Epithelial cell of prostate (primary cell): ENCODE measurements around the gene GLUL.

Experiments used
- DNase-seq: peaks from one replicate; pipeline ENCODE4 v3.0.0-alpha.2; 2011; ENCODE audit warnings: low read depth, low spot score
- H3K27ac ChIP-seq: fragments of 450-650 bp; 2 replicates; pipeline ENCODE4 v1.5.1; 2017; ENCODE audit warnings: mild to moderate bottlenecking

GLUL gene

GRCh38 chr1:182391362-182392049 is at the start of gene GLUL:
GLUL (minus strand) TSS chr1:182391790; CDS start chr1:182388737, 3,053 bp downstream.
- H3K27ac ChIP-seq = peak within 1 kb of the TSS; percentile 75
- no peak for DNase-seq

- no peak overlapping the region for H3K27ac ChIP-seq
- no peak for DNase-seq
Measured at GRCh38 chr1:182438326-182438725, 46.7 kb upstream of the GLUL start.

GRCh38 chr1:182433580-182433979 is 42.0 kb upstream of the GLUL start:
- DNase-seq = no peak
- no peak overlapping the region for H3K27ac ChIP-seq

DNA sequence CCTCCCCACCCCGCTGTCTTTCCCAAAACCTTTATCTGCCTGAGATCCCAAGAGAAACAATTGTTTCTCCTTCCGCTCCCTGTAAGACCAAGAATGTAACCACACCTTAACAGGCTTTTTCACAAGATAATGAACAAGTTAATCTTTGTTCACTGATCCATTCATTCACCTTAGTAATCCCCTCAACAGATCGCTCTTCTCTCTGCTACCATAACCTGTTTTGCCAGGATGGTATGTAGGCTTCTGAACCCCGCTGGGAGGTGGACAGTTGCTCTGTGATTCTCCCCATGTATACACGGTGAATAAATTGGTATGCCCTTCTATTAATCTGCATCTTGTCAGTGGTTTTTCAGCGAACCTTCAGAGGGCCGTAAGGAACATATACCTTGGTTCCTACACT is 39.7 kb upstream of the GLUL start:
- no peak overlapping the region for H3K27ac ChIP-seq
- no peak for DNase-seq

DNA sequence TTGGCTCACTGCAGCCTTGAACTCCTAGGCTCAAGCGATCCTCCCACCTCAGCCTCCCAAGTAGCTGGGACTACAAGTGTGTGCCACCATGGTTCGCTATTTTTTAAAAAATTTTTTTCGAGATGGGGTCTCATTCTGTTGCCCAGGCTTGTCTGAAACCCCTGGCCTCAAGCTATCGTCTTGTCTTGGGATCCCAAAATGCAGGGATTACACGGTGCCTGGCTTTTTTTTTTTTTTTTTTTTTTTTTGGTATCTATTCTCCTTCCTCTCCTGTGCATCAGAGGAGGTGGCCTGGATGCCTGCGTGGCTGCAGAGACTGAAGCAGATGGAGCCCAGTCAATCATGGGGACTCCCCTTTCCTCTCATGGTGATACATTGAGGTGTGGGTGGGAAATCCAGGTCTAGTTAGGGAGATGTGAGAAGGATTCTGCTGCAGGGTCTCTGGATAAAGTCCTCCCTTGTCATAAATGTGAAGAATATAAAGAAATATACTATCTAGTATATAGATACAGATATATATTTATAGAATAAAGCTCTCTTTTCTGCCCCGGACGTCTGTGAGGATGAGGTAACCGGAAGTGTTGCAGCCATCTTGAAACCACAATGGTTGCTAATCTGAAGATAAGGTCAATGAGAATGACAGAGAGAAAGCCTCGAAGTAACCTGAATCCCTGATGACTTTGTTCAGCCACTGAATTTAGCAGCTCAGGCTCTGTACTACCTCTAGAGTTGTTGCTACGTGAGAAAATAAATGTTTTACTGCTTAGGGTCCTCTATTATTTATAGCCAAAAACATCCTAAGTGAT is 38.9 kb upstream of the GLUL start:
- no peak overlapping the region for H3K27ac ChIP-seq
- DNase-seq = no peak

GRCh38 chr1:182428043-182428442 is 36.5 kb upstream of the GLUL start:
- H3K27ac ChIP-seq = no peak overlapping the region
- no peak for DNase-seq

DNA sequence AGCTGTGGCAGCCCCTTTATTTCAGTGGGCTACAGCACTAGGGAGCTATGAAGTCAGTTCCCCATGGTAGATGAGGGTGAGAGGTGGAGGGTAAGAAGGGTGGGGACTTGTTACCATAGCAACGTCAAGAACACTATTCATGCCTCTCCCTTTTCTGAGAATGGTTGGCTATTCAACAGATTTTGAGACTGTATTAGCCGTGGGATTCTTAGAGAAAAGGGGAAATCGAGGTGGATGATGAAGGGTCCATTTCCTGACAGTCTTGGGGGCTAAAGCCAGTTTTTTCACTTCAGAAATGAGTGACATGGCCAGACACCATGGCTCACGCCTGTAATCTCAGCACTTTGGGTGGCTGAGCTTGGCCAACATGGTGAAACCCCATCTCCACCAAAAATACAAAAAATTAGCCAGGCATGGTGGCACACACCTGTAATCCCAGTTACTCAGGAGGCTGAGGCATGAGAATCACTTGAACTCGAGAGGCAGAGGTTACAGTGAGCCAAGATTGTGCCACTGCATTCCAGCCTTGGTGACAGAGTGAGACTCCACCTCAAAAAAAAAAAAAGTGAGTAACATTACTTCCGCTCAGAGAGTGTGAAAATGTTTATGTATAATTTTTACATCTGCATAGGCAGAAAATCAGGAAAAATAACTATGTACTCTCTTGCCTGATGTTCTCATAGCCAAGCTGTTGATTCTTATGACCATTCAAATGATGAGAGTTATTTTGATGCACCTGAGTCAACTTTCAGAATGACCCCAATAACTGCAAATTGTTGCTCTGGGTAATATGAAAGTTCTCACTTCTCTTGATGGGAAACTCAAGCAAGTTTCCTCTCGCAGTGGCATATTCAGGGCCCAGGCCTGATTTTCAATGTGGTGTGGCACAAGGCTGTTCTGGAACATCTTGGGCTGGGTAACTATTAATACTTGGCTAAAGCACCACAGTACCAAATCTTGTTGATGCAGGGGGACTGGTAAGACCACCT is 35.1 kb upstream of the GLUL start:
- DNase-seq = no peak
- H3K27ac ChIP-seq = no peak overlapping the region

DNA sequence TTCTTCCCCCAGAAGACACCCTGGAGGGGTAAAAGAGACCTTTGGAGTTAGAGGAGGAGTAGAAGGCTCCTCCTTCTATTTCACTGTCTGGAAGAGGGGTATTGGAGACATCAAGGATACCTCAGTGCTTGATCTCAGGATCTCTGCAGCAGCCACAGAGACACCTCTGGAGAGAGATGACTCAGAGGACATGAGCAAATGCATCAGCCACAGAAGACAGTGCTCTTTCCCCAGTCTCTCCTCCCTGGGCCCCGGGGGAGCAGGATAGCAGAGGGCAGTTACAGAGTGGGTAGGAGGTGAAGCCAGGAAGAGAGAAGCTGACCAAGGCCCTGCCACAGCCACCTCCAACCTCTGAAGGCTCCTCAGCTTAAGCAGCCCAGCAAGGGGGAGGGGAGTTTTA is 24.2 kb upstream of the GLUL start:
- no peak overlapping the region for H3K27ac ChIP-seq
- no peak for DNase-seq

DNA sequence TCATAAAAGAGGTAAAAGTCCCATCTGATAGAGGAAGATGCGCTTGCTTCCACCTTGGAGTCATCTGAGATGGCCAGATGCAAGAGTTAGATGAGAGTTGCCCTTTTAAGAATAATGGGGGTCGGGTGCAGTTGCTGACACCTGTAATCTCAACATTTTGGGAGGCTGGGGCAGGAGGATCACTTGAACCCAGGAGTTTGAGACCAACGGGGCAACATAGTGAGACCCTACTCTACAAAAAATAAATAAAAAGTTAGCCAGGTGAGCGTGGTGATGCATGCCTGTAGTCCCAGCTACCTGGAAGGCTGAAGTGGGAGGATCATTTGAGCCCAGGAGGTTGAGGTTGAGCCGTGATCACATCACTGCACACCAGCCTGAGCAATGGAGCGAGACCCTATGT is 22.4 kb upstream of the GLUL start:
- no peak for DNase-seq
- H3K27ac ChIP-seq = no peak overlapping the region

DNA sequence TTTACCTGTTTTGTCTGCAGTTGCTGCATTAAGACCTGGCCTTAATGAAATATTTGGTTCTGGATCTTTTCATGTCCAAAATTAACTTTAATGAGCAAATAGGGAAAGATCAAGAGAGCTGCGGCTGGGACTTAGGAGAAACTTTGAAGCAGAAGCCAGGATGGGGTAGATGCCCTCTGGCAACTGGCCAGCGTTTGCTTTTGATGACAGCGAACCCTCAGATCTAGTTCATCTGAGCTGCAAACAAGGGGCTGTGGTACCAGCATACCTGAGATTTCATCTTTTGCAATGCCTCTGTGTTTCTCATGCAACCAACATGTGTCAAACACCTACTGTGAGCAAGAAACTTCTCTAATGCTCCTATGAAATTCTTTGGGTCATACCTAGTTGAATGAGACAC is 21.9 kb upstream of the GLUL start:
- H3K27ac ChIP-seq = no peak overlapping the region
- DNase-seq = no peak

- no peak for DNase-seq
- no peak overlapping the region for H3K27ac ChIP-seq
Measured at GRCh38 chr1:182410620-182411273, 19.2 kb upstream of the GLUL start.

GRCh38 chr1:182410138-182410537 is 18.5 kb upstream of the GLUL start:
- DNase-seq = no peak
- H3K27ac ChIP-seq = no peak overlapping the region

GRCh38 chr1:182408435-182409075 is 17.0 kb upstream of the GLUL start:
- no peak for DNase-seq
- H3K27ac ChIP-seq = no peak overlapping the region

- H3K27ac ChIP-seq = no peak overlapping the region
- no peak for DNase-seq
Measured at GRCh38 chr1:182407724-182408123, 16.1 kb upstream of the GLUL start.

- peak overlapping the region; percentile 63 for H3K27ac ChIP-seq
- peak; percentile 41 for DNase-seq
Measured at GRCh38 chr1:182406012-182406411, 14.4 kb upstream of the GLUL start.

GRCh38 chr1:182405578-182405977 is 14.0 kb upstream of the GLUL start:
- peak overlapping the region; percentile 63 for H3K27ac ChIP-seq
- no peak for DNase-seq

DNA sequence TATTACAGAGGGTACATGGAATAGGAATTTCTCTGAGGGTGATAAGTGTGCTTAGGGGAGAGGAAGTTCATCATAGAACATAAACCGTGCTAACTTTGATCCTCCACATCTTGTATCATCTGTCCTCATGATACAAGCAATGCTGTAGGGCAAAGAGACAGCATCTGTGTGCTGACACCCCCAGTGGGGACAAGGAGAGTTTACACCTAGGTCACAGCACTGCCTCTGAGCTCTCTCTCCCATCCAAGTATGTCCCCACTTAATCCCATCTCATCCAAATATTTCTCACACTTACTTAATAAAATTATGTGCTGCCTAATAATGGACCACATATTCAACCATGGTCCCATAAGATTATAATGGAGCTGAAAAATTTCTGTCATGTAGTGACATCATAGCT is 13.2 kb upstream of the GLUL start:
- no peak for DNase-seq
- peak overlapping the region; percentile 63 for H3K27ac ChIP-seq

GRCh38 chr1:182400567-182400966 is 9.0 kb upstream of the GLUL start, which contains the start of gene TEDDM1:
TEDDM1 (minus strand) TSS chr1:182400667; CDS start chr1:182400485, 182 bp downstream.
- DNase-seq = no peak
- no peak within 1 kb of the TSS for H3K27ac ChIP-seq

DNA sequence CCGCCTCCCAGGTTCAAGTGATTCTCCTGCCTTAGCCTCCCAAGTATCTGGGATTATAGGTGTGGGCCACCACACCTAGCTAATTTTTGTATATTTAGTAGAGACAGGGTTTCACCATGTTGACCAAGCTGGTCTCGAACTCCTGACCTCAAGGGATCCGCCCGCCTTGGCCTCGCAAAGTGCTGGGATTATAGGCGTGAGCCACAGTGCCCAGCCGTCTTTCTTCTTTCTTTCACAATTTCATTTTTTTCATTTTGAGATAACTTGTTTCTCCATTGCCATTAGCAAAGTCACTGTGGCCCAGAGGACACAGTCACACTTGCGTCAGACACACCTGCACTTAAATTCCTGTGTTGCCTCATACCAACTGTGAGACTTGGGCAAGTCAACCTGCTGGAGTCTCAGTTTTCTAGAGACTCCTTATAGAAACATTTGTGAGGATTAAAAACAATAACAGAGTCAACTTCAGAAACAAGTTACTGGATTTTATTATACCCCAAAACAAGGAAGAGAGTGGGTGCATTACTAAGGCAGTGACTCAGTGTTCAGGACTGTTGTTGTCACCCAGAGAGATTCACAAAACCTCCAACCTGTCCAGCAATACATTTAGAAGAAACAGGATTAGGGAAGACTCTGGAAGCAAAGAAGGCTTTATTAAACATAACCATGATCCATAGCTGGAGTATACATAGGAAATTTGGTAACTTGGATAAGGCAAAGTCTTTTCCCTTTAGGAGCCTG is 6.2 kb upstream of the GLUL start:
- H3K27ac ChIP-seq = peak overlapping the region; percentile 87
- DNase-seq = peak; percentile 72
